EL (cell line): ENCODE data around the gene AHCYL2.
"Not testable (repeated sequence)": the region's sequence is repeated elsewhere in the genome, so short reads cannot be mapped to it uniquely, and the experiment has no call there.

Source experiments
- DNase-seq: peaks from one replicate; pipeline ENCODE4 v3.0.0-alpha.2; 2016

AHCYL2 gene

GRCh38 chr7:129209067-129209926 is 15.5 kb upstream of the AHCYL2 start:
- no peak for DNase-seq

DNA sequence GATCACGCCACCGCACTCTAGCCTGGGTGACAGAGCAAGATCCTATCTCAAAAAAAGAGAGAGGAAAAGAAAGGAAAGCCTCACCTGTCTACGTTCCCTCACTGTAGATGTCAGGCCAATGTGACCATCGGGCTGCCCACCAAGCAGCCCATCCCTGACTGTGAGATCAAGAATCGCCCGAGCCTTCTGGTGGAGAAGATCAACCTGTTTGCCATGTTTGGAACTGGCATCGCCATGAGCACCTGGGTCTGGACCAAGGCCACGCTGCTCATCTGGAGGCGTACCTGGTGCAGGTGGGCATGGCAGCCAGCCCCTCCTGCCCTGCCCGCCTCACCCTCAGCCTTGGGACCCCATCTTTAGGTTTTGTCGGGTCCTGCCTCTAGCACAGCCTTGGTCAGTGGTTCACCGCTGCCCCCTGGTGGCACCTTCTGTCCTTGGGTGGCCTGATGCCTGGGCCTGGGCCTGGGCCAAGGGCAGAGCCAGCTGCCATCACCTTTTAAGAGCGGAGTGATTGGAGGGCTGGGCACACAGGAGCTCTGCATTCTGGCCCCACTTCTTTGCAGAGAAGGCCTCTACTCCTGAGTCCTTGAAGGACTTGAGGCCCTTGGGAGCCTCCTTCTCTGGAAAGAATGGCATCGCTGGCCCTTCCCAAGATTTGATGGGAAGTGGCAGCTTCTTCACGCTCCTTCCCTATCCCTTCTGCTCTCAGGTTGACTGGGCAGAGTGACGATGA is 14.4 kb upstream of the AHCYL2 start:
- peak; percentile 52 for DNase-seq

DNA sequence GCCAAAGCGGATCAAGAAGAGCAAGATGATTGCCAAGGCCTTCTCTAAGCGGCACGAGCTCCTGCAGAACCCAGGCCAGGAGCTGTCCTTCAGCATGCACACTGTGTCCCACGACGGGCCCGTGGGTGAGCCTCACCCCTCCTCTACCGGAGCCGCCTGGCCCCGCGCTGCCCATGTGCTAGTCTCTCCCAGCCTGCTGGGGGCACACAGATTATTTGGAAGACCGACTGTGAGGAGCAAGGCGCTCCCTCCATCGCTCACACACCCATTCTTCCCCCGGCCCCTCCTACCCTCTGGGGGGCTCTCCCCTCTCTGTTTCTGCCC is 13.9 kb upstream of the AHCYL2 start:
- DNase-seq = no peak

- DNase-seq = no peak
Observed at GRCh38 chr7:129212126-129212525, 12.7 kb upstream of the AHCYL2 start.

GRCh38 chr7:129212596-129212995 is 12.2 kb upstream of the AHCYL2 start:
- no peak for DNase-seq

GRCh38 chr7:129213828-129214227 is 11.0 kb upstream of the AHCYL2 start:
- no peak for DNase-seq

GRCh38 chr7:129215691-129216090 is 9.1 kb upstream of the AHCYL2 start:
- not testable (repeated sequence) for DNase-seq

DNA sequence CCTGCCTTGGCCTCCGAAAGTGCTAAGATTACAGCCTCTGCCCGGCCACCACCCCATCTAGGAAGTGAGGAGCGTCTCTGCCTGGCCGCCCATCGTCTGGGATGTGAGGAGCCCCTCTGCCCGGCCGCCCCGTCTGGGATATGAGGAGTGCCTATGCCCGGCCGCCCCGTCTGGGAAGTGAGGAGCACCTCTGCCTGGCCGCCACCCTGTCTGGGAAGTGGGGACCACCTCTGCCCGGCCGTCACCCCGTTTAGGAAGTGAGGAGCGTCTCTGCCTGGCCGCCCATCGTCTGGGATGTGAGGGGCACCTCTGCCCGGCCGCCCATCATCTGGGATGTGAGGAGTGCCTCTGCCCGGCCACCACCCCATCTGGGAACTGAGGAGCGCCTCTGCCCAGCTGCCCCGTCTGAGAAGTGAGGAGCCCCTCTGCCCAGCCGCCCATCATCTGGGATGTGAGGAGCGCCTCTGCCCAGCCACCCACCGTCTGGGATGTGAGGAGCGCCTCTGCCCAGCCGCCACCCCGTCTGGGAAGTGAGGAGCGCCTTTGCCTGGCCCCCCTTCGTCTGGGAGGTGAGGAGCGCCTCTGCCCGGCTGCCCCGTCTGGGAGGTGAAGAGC is 8.6 kb upstream of the AHCYL2 start:
- DNase-seq = not testable (repeated sequence)

DNA sequence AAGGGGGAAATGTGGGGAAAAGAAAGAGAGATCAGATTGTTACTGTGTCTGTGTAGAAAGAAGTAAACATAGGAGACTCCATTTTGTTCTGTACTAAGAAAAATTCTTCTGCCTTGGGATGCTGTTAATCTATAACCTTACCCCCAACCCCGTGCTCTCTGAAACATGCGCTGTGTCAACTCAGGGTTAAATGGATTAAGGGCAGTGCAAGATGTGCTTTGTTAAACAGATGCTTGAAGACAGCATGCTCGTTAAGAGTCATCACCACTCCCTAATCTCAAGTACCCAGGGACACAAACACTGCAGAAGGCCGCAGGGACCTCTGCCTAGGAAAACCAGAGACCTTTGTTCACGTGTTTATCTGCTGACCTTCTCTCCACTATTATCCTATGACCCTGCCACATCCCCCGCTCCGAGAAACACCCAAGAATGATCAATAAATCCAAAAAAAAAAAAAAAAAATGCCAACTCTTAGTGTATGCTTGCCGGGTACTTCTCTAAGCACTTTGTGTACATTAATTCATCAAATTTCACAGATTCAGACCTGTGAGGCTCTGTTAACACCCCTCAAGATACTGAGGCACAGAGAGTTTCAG is 7.9 kb upstream of the AHCYL2 start:
- not testable (repeated sequence) for DNase-seq

GRCh38 chr7:129218514-129219062 is 6.2 kb upstream of the AHCYL2 start:
- peak; percentile 77 for DNase-seq

GRCh38 chr7:129219166-129219565 is 5.7 kb upstream of the AHCYL2 start:
- DNase-seq = not testable (repeated sequence)

- DNase-seq = no peak
Observed at GRCh38 chr7:129222064-129222463, 2.8 kb upstream of the AHCYL2 start.

DNA sequence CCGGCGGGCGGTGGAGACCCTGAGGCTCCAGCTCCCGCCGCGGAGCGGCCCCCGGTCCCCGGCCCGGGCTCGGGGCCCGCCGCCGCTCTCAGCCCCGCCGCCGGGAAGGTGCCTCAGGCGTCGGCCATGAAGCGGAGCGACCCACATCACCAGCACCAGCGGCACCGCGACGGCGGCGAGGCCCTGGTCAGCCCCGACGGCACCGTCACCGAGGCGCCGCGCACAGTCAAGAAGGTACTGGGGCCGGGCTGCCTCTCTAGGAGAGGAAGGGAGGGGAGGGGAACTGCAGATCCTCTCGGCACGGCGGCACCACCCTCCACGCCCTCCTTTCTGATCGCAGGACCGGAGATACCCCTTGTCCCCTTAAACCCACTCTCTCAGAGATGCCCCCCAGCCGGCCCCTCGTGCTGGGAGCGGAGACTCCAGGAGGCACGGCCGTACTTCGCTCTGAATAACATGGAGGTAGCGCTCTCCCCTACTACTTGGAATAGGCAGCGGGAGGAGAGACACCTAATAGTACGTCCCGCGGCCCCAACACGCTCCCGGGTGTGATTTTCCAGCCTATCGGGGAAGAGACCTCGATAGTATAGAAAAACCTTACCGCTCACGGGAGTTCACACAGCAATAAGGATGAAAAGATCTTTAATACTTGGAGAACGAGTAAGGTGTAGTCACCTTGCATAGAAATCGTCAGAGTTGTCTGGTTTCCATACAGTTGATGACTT is 538 bp downstream of the AHCYL2 start:
- DNase-seq = peak; percentile 47

DNA sequence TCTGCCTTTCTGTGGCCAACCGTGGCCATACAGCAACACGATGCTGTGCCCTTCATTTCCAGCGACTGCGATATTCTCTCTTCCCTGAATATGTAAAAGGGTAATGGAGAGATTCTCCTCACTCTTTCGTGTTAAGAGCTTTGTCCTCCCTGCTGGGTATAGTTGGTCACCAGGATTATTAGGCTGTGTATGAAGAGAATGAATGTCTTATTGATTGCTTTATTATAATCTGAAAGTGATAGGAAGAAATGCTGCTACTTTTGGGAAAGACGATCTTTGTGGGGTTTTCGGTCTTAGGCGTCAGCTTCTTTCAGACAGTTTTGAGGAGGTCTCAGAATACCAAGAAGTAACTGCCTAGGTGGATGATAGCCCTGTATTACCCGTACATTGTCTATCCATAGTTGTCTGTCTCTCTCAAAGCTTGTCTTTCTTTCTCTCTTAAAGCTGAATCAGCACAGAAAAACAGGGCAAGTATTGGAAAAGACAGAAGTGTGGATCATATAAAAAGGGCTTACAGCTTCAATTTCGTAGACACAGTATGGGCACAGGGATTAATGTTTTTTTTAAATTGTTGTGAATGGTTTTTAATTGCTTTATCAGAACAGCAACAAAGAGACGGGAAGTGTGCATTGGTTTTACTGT is 1.2 kb downstream of the AHCYL2 start:
- no peak for DNase-seq

DNA sequence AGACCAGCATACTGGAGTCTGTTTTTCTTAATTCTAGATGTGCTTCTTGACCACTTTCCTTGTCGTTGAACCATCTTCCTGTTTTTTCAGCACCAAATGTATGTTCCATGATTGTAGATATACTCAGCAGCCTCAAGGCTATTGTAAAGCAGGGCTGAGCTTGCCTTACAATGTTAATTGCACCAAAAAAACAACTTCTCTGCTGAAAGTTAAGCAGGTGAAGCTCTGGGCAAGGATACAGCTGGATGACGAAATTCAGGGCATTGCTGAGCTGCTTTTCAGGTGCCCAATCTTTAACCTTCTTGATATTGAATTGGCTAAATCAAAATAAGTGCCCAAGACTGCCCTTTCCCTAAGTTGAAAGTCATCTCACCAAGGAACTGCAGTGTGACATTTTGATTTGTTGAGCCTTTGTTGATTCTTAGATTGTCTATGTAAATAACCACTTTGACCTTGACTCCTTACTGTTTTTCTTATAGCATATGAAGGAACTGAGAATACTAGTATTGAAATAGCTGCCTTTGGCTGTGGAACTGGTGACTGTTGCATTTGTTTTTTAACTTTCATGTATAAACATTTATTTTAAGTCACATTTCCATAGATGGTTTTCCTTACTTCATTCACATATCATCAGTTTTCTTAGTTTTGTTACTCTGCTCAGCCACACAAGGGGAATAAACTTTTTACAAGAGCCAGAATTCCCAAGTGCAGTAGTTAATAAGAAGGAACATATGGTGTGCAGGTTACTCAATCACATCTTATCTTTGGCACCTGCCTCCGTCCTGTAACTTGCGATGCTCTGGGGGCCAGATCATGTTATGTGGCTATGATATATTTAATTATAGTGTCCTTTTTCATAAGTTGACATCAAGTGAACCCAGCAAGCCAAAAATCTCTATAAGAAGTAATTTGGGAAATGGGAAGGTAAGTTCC is 3.1 kb downstream of the AHCYL2 start:
- DNase-seq = no peak

- no peak for DNase-seq
Observed at GRCh38 chr7:129228633-129229032, 3.8 kb downstream of the AHCYL2 start.

GRCh38 chr7:129231666-129232065 is 6.8 kb downstream of the AHCYL2 start:
- DNase-seq = no peak

- DNase-seq = no peak
Observed at GRCh38 chr7:129238546-129238945, 13.7 kb downstream of the AHCYL2 start.

DNA sequence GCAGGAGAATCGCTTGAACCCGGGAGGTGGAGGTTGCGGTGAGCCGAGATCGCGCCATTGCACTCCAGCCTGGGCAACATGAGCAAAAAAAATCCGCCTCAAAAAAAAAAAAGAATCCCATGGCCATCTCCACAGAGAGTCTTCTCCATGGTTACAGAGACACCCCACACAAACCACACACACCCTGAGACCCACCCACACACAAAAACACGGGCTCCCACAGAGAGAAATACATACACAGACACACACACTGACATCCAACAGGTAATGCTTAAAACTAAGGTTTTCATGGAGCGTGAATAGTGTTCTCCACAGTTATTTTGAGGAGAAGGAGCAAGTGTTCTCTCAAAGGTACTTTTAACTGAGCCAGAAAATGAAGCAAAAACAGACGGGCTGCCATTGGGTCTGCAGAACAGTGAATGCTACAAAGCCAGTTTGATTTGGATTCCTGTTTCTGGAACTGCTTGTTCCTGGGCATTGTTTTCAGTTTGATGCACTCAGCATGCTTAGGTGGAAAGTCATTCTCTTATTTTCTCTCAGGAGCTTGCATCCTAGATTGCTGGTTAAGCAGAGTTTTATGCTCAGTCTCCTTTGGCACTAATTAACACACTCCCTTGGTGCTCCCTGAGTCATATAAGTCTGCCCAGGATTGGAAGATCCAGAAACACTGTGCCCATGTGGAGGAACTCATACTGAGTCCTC is 15.4 kb downstream of the AHCYL2 start:
- DNase-seq = no peak

DNA sequence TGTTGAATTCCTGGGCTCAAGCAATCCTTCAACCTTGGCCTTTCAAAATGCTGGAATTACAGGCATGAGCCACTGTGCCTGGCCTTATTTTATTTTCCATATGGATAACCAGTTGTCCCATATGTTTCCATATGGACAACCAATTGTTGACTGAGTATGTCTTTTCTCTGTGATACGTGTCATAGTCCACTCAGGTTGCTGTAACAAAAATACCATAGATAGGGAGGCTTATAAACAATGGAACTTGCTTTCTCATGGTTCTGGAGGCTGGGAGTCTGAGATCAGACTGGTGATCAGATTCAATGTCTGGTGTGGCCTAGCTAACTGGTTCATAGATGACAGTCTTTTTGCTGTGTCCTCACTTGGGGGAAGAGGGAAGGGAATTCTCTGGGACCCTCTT is 19.4 kb downstream of the AHCYL2 start:
- DNase-seq = no peak
